ENCODE results near the gene ABTB1.

- TF ChIP-seq SIN3A (IDR thresholded peaks at IDR 0.05; ENCODE audit: borderline replicate concordance, insufficient read depth, low read depth, low read length) (no peak), POLR2AphosphoS5 (IDR thresholded peaks at IDR 0.05; ENCODE audit: low read depth, low read length) (no peak), CTCF (IDR thresholded peaks at IDR 0.05) (no peak), REST (IDR thresholded peaks at IDR 0.05; ENCODE audit: insufficient read depth in 1 of 2, low read depth in 2 of 2, low read length in 1 of 2) (no peak), TCF7L2 (IDR thresholded peaks at IDR 0.05; ENCODE audit: low read depth, low read length) (no peak)
Observed at GRCh38 chr3:127674790-127675189, 2.0 kb downstream of the ABTB1 start.

Measured in Panc1 (cell line).